Immature natural killer cell (primary cell): ENCODE results near the gene SLC4A4. TPM values are rescaled to one million over a fixed set of nuclear protein-coding genes. Genes with fewer than 3 reads are reported as not detected.

Experiments
- DNase-seq, 3 donors: peaks; one replicate each; pipeline ENCODE4 v3.0.0; 2022; ENCODE audit warnings: mixed read lengths in 1 of 3
- H3K27ac Mint-ChIP-seq, 6 donors: one replicate each; pipeline ENCODE4 v1.8.0; 2020; ENCODE audit warnings: mixed read lengths in 6 of 6, mild to moderate bottlenecking in 5 of 6, inconsistent platforms in 4 of 6, moderate library complexity in 3 of 6
- H3K27me3 Mint-ChIP-seq, 3 donors: one replicate each; pipeline ENCODE4 v1.8.0; 2020 to 2021; ENCODE audit warnings: low read depth in 3 of 3, mild to moderate bottlenecking in 3 of 3, mixed read lengths in 3 of 3, moderate library complexity in 3 of 3, inconsistent platforms in 1 of 3
- H3K36me3 Mint-ChIP-seq, 3 donors: one replicate each; pipeline ENCODE4 v1.8.0; 2020; ENCODE audit warnings: mixed read lengths in 3 of 3, inconsistent platforms in 2 of 3, mild to moderate bottlenecking in 2 of 3
- H3K4me1 Mint-ChIP-seq, 2 donors: one replicate each; pipeline ENCODE4 v1.8.0; 2020; ENCODE audit warnings: inconsistent platforms in 2 of 2, mild to moderate bottlenecking in 2 of 2, mixed read lengths in 2 of 2, moderate library complexity in 1 of 2
- H3K4me3 Mint-ChIP-seq, 5 donors: one replicate each; pipeline ENCODE4 v1.8.0; 2020; ENCODE audit warnings: mild to moderate bottlenecking in 5 of 5, mixed read lengths in 5 of 5, inconsistent platforms in 3 of 5, moderate library complexity in 3 of 5
- H3K9me3 Mint-ChIP-seq, 6 donors: one replicate each; pipeline ENCODE4 v1.8.0; 2020; ENCODE audit warnings: mild to moderate bottlenecking in 6 of 6, mixed read lengths in 6 of 6, inconsistent platforms in 4 of 6, moderate library complexity in 3 of 6
- polyA plus RNA-seq, 3 donors: library from polyadenylated mRNA; unstranded; fragments of 300-500 nt; fragmentation: Illumina TruSeq; gene quantifications; one replicate each; pipeline ENCODE4 v1.2.3, GENCODE V29; 2021

SLC4A4 gene
- polyA plus RNA-seq, 3 donors from 2014 or later, result 4.4 to 8.0 (median 7.1) TPM

- Mint-ChIP-seq H3K27ac (no peak overlapping the region), H3K4me3 (no peak overlapping the region), H3K9me3 (peaks cover 0 to 8% (median 0%) of the 10 kb centered on the region in 6 donors), H3K36me3 (peaks cover 0 to 5% (median 4%) of the 10 kb centered on the region in 3 donors), H3K4me1 (peaks cover 3 to 5% of the 10 kb centered on the region in 2 donors), H3K27me3 (no peaks in the 10 kb centered on the region)
- DNase-seq, result no peak
Observed at GRCh38 chr4:71333368-71333767, 5.5 kb upstream of the SLC4A4 start.

- Mint-ChIP-seq H3K27ac (no peak overlapping the region), H3K9me3 (peaks cover 0 to 7% (median 0%) of the 10 kb centered on the region in 6 donors), H3K27me3 (no peaks in the 10 kb centered on the region), H3K4me3 (no peak overlapping the region), H3K4me1 (peaks cover 9 to 10% of the 10 kb centered on the region in 2 donors), H3K36me3 (peaks cover 2 to 6% (median 5%) of the 10 kb centered on the region in 3 donors)
- no peak for DNase-seq
Observed at GRCh38 chr4:71333960-71334359, 4.9 kb upstream of the SLC4A4 start.

GRCh38 chr4:71334465-71334882 is 4.3 kb upstream of the SLC4A4 start:
- DNase-seq, result no peak
- no peaks in the 10 kb centered on the region for H3K27me3 Mint-ChIP-seq
- peaks cover 0 to 7% (median 0%) of the 10 kb centered on the region in 6 donors for H3K9me3 Mint-ChIP-seq
- H3K4me3 Mint-ChIP-seq, result no peak overlapping the region
- H3K36me3 Mint-ChIP-seq, result peaks cover 3 to 8% (median 5%) of the 10 kb centered on the region in 3 donors
- peak overlapping the region in 1 of 6 donors; percentile 23 for H3K27ac Mint-ChIP-seq
- peaks cover 14 to 16% of the 10 kb centered on the region in 2 donors for H3K4me1 Mint-ChIP-seq

GRCh38 chr4:71343670-71344466 is 5.0 kb downstream of the SLC4A4 start:
- no peak overlapping the region for H3K4me3 Mint-ChIP-seq
- H3K4me1 Mint-ChIP-seq, result peaks cover 6 to 7% of the 10 kb centered on the region in 2 donors
- peaks cover 7 to 16% (median 14%) of the 10 kb centered on the region in 3 donors for H3K36me3 Mint-ChIP-seq
- no peaks in the 10 kb centered on the region for H3K27me3 Mint-ChIP-seq
- no peak for DNase-seq
- H3K9me3 Mint-ChIP-seq, result no peaks in the 10 kb centered on the region
- H3K27ac Mint-ChIP-seq, result no peak overlapping the region

- Mint-ChIP-seq H3K4me1 (no peaks in the 10 kb centered on the region), H3K36me3 (peaks cover 14 to 35% (median 22%) of the 10 kb centered on the region in 3 donors), H3K27me3 (no peaks in the 10 kb centered on the region), H3K4me3 (no peak overlapping the region), H3K9me3 (no peaks in the 10 kb centered on the region), H3K27ac (no peak overlapping the region)
- no peak for DNase-seq
Observed at GRCh38 chr4:71346710-71347109, 7.9 kb downstream of the SLC4A4 start.

- Mint-ChIP-seq H3K4me3 (no peak overlapping the region), H3K36me3 (peaks cover 19 to 36% (median 31%) of the 10 kb centered on the region in 3 donors), H3K27ac (no peak overlapping the region), H3K4me1 (no peaks in the 10 kb centered on the region), H3K9me3 (no peaks in the 10 kb centered on the region), H3K27me3 (peaks cover 0 to 2% (median 0%) of the 10 kb centered on the region in 3 donors)
- DNase-seq, result no peak
Observed at GRCh38 chr4:71348586-71348985, 9.8 kb downstream of the SLC4A4 start.

GRCh38 chr4:71355045-71355444 is 16.2 kb downstream of the SLC4A4 start:
- Mint-ChIP-seq H3K27ac (no peak overlapping the region), H3K27me3 (peaks cover 0 to 2% (median 0%) of the 10 kb centered on the region in 3 donors), H3K36me3 (peaks cover 18 to 40% (median 28%) of the 10 kb centered on the region in 3 donors), H3K4me3 (no peak overlapping the region), H3K4me1 (no peaks in the 10 kb centered on the region), H3K9me3 (no peaks in the 10 kb centered on the region)
- DNase-seq, result no peak

- no peak overlapping the region for H3K27ac Mint-ChIP-seq
- H3K4me1 Mint-ChIP-seq, result no peaks in the 10 kb centered on the region
- H3K27me3 Mint-ChIP-seq, result peaks cover 0 to 2% (median 0%) of the 10 kb centered on the region in 3 donors
- DNase-seq, result no peak
- H3K36me3 Mint-ChIP-seq, result peaks cover 14 to 30% (median 24%) of the 10 kb centered on the region in 3 donors
- H3K4me3 Mint-ChIP-seq, result no peak overlapping the region
- no peaks in the 10 kb centered on the region for H3K9me3 Mint-ChIP-seq
Observed at GRCh38 chr4:71355971-71356370, 17.2 kb downstream of the SLC4A4 start.

GRCh38 chr4:71356924-71357663 is 18.3 kb downstream of the SLC4A4 start:
- no peak for DNase-seq
- peaks cover 14 to 20% (median 19%) of the 10 kb centered on the region in 3 donors for H3K36me3 Mint-ChIP-seq
- H3K4me1 Mint-ChIP-seq, result no peaks in the 10 kb centered on the region
- H3K27ac Mint-ChIP-seq, result no peak overlapping the region
- H3K9me3 Mint-ChIP-seq, result no peaks in the 10 kb centered on the region
- no peak overlapping the region for H3K4me3 Mint-ChIP-seq
- H3K27me3 Mint-ChIP-seq, result peaks cover 0 to 2% (median 0%) of the 10 kb centered on the region in 3 donors

GRCh38 chr4:71360844-71361243 is 22.0 kb downstream of the SLC4A4 start:
- H3K9me3 Mint-ChIP-seq, result no peaks in the 10 kb centered on the region
- H3K4me1 Mint-ChIP-seq, result no peaks in the 10 kb centered on the region
- peaks cover 9 to 12% (median 11%) of the 10 kb centered on the region in 3 donors for H3K36me3 Mint-ChIP-seq

GRCh38 chr4:71361476-71361875 is 22.7 kb downstream of the SLC4A4 start:
- Mint-ChIP-seq H3K27ac (no peak overlapping the region), H3K36me3 (peaks cover 9 to 12% (median 11%) of the 10 kb centered on the region in 3 donors), H3K4me3 (no peak overlapping the region), H3K9me3 (no peaks in the 10 kb centered on the region), H3K4me1 (no peaks in the 10 kb centered on the region), H3K27me3 (no peaks in the 10 kb centered on the region)
- DNase-seq, result no peak

More at GRCh38 chr4:71360844-71361243, 22.0 kb downstream of the SLC4A4 start:
- Mint-ChIP-seq H3K27ac (no peak overlapping the region), H3K4me3 (no peak overlapping the region), H3K27me3 (no peaks in the 10 kb centered on the region)
- no peak for DNase-seq

GRCh38 chr4:71366766-71367165 is 27.9 kb downstream of the SLC4A4 start:
- Mint-ChIP-seq H3K27ac (no peak overlapping the region), H3K27me3 (no peaks in the 10 kb centered on the region), H3K4me3 (no peak overlapping the region), H3K4me1 (peaks cover 3 to 6% of the 10 kb centered on the region in 2 donors), H3K9me3 (no peaks in the 10 kb centered on the region), H3K36me3 (peaks cover 0 to 7% (median 0%) of the 10 kb centered on the region in 3 donors)
- no peak for DNase-seq

GRCh38 chr4:71367546-71367945 is 28.7 kb downstream of the SLC4A4 start:
- no peak overlapping the region for H3K27ac Mint-ChIP-seq
- H3K9me3 Mint-ChIP-seq, result no peaks in the 10 kb centered on the region
- H3K27me3 Mint-ChIP-seq, result no peaks in the 10 kb centered on the region
- H3K36me3 Mint-ChIP-seq, result peaks cover 0 to 7% (median 0%) of the 10 kb centered on the region in 3 donors
- no peak overlapping the region for H3K4me3 Mint-ChIP-seq
- DNase-seq, result no peak
- peaks cover 3 to 6% of the 10 kb centered on the region in 2 donors for H3K4me1 Mint-ChIP-seq

GRCh38 chr4:71368906-71369305 is 30.1 kb downstream of the SLC4A4 start:
- Mint-ChIP-seq H3K27me3 (no peaks in the 10 kb centered on the region), H3K27ac (no peak overlapping the region), H3K4me3 (no peak overlapping the region), H3K4me1 (peaks cover 3 to 6% of the 10 kb centered on the region in 2 donors), H3K36me3 (peaks cover 0 to 7% (median 0%) of the 10 kb centered on the region in 3 donors), H3K9me3 (no peaks in the 10 kb centered on the region)
- DNase-seq, result no peak
